Activated T-helper 1 cell treated with anti-CD3 and anti-CD28 coated beads, Interleukin-2, amount 50 U/mL, for 16 hours (primary cell): ENCODE measurements around the gene SELENOV.
"Not testable (repeated sequence)": the region's sequence is repeated elsewhere in the genome, so short reads cannot be mapped to it uniquely, and the experiment has no call there.

Experiments
- DNase-seq, 2 donors: peaks; one replicate each; pipeline ENCODE4 v3.0.0-alpha.2; 2020; ENCODE audit warnings: low read depth in 1 of 2, low spot score in 1 of 2

Gene SELENOV, protein sequence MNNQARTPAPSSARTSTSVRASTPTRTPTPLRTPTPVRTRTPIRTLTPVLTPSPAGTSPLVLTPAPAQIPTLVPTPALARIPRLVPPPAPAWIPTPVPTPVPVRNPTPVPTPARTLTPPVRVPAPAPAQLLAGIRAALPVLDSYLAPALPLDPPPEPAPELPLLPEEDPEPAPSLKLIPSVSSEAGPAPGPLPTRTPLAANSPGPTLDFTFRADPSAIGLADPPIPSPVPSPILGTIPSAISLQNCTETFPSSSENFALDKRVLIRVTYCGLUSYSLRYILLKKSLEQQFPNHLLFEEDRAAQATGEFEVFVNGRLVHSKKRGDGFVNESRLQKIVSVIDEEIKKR

DNA sequence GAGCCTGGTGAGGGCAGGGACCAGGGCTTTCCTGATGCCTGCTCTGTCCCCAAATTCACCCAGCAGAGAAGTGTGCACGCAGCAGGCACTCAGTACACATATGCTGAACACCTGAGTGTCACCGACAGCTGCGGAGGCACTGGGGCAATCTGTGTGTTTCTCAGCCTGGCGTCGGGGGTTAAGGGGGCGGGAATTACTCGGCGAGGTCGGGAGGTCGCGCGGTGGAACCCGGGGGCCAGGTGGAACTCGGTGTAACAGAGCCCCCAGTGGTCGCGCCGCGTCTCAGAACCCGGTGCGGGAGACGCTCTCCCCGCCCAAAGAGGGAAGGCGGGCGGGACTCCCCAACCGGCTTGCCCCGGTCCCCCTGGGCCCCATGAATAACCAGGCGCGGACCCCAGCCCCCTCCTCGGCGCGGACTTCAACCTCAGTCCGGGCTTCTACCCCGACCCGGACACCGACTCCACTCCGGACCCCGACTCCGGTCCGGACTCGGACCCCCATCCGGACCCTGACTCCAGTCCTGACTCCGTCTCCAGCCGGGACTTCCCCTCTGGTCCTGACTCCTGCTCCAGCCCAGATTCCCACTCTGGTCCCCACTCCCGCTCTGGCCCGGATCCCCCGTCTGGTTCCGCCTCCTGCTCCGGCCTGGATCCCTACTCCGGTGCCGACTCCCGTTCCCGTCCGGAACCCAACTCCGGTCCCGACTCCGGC, at the start of gene SELENOV:
SELENOV (plus strand) TSS at position 300 of the 711 bp plus-strand sequence; CDS start at position 374, 74 bp downstream.
- DNase-seq = no peak

DNA sequence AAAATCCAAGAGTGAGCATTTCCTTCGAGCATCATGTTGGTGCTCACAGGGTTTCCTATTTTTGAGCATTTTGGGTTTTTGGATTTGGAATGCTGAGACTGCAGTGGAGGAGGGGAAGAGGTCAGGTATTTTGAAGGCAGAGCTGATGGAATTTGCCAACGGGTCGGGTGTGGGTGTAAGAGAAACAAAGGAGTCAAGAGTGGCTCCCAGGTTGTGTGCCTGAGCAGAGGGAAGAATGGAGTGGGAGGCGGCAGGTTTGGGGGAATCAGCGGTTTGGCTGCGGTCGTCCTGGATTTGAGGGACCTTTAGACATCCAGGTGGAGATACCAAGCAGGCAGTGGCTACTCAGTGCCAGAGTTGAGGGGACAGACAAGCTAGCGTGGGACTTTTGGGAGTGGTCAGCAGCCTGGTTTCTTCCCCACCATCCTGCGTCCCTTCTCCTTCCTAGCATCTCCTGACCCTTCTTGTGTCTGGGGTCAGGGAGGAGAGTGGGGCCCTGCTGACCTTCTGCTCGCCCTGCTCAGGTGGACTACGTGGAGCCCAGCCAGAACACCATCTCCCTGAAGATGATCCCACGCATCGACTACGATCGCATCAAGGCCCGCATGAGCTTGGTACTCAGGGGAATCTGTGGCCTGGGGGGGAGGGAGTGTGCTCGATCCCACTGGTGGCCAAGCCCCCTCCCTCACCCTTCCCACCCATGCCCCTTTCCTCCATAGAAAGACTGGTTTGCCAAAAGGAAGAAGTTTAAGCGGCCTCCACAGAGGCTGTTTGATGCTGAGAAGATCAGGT, 48.8 kb upstream of the SELENOV start:
- no peak for DNase-seq

DNA sequence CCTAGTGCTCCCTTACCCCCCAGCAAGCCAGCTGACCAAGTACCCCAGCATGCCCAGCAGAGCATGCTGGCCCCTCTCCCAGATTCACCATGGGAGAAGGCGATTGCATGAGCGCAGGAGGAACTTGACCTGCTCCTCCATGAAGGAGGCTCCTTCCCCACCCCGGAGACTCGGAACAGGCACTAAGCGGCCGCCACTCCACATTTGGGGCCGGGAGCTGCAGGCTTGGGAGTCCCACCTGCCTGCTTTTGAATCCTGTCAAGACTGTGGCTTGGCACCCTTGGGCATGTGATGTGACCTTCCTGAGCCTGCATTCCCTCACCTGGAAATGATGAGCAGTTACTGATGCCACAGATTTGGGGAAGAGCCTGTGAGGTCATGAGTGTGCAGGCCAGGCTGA, 47.0 kb upstream of the SELENOV start:
- DNase-seq = no peak

DNA sequence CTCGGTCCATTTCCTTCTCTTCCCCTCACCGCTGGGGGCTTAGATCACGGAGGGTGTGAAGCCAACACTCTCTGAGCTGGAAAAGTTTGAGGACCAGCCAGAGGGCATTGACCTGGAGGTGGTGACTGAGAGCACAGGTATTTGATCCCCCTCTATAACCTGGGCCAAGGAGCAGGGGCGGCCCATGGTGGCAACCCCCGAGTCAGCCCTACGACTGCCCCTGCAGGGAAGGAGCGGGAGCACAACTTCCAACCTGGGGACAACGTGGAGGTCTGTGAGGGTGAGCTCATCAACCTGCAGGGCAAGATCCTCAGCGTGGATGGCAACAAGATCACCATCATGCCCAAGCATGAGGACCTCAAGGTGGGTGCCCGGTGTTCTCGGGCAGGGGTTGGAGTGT, 45.9 kb upstream of the SELENOV start:
- DNase-seq = no peak

DNA sequence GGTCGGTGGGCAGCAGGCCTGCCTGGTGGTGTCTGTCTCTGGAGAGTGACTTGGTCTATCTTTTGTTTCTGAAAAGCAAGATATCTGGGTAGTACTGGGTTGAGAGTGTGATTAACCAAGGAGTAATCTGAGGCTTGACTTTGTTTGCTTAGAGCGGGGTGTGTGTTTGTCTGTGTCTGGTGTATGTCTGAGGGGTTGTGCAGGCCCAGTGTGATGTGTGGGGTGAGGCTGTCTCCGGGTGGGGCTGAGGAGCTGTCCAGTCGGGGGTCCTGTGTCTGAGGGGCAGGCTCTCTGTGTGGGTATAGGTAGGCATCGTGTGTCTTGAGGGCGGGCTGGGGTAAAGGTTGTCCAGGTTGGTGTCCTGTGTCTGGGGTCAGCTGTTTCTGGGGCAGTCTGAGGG, 45.4 kb upstream of the SELENOV start:
- no peak for DNase-seq

DNA sequence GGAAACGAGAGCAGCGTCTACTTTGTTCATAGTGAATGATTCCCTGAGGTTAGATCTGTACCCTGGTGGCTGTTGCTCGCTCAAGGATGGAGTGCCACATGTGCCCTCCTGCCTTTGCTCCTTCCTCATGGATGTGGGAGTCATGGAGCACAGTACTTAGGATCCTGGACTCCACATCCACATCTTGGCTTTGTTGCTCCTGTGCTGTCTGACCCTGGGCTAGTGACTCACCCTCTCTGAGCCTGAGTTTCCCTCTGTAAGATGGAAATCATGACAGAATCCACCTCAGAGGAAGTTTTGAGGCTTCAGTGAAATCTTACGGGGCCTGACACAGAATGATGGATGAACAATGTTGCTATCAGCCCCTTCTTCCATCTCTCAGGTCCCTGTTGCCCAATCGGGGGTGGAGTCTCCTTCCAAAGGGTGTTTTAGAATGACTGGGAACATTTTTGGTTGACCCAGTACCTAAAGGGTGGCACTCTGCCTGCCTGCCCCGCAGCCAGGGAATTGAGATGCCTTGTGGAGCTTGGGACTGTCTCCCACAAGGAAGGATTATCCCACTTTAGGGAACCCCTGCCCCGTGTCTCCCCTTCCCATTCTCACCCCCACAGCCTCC, 44.1 kb upstream of the SELENOV start:
- no peak for DNase-seq

DNA sequence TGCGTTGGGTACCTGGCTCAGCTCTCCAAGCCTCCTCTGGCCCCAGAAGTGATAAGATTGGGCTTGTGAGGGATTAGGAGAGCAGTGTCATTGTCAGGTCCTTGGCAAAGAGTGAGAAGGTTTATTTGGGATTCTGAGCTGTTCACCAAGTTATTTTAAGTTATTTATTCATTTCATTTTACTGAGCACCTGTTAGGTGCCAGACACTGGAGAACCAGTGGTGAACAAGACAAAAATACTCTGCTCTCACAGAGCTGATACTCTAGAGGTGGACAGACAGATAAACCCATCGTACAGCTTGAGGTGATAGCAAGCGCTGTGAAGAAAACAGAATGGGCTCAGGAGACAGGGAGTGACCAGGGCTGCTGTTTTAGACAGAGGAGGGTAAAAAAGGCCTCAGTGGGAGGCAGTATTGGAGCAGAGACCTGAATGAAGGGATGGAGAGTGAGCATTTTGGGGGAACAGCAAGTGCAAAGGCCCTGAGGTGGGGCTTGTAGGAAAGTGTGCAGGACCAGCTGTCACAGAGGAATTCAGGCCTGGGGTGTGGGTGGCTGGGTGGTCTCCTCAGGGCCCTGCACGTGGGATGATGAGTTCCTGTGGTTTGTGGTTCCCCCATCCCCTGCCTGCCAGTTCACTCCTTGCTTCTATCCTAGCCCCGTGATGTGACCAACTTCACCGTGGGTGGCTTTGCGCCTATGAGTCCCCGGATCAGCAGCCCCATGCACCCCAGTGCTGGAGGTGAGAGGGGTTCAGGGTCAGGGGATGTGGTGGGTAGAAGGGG, 43.0 kb upstream of the SELENOV start:
- DNase-seq = no peak

DNA sequence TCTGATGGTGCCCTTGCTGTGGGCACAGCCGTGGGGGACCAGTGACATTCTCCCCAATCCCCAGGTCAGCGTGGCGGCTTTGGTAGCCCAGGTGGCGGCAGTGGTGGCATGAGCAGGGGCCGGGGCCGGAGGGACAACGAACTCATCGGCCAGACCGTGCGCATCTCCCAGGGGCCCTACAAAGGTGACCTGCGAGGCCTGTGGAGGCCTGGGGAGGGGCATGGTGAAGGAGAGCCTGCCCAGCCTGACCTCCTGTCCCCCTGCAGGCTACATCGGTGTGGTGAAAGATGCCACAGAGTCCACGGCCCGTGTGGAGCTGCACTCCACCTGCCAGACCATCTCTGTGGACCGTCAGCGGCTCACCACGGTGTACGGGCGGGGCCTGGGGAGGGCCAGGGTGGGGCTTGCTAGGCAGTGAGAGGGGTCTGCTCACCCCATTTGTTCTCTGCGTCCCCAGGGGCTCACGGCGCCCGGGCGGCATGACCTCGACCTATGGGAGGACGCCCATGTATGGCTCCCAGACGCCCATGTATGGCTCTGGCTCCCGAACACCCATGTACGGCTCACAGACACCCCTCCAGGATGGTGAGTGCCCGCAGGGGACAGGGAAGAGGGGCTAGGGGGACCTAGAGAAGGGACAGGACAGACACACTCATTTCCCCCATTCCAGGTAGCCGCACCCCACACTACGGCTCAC, 42.0 kb upstream of the SELENOV start:
- DNase-seq = no peak

DNA sequence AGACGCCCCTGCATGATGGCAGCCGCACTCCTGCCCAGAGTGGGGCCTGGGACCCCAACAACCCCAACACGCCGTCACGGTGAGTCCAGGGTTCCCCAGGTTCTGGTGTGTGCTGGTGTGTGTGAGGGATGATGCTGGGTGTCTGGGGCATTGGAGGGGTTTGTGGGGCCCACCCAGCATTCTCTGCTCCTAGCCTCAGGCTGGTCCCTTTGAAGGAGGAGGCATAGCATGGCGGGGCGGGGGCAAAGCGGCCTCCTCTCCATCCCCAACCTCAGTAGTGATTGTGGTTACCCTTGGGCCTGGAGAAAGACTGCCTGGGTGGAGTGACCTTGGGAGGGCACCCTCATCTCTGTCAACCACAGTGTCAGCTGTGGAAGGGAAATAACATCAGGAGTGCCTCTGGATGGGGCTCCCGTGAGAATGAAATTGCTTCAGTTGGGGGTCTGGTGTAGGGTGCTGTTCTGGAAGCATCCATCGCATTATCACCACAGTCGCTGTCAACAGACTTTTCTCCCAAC, 41.4 kb upstream of the SELENOV start:
- no peak for DNase-seq

DNA sequence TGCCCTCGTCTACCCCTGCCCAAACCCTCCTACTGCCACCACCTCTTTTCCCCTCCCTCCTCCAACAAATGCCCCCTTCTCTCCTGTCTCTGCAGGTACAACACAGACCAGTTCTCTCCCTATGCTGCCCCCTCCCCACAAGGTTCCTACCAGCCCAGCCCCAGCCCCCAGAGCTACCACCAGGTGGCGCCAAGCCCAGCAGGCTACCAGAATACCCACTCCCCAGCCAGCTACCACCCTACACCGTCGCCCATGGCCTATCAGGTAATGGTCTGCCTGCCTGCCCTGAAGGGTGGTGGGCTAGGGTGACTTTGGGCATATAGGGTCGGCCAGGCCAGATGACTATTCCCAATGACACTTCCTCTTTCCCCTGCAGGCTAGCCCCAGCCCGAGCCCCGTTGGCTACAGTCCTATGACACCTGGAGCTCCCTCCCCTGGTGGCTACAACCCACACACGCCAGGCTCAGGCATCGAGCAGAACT, 40.8 kb upstream of the SELENOV start:
- DNase-seq = peak; percentile 58 to 64

DNA sequence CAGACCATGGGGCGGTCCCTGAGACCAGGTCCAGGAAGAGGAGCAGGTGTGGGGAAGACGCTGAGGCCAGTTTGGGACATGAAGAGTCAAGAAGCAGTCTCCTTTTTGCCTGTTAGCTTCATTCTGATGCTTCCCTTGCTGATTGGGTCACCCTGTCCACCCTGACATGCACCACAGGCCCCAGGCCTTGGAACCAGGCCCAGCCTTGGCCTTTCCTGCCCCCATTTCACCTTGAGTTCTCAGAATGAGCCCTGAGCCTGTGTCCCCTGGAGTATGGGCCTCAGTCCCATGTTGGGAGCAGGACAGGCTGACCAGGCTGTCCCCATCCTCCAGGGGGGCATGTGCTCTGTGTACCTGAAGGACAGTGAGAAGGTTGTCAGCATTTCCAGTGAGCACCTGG, 39.2 kb upstream of the SELENOV start:
- no peak for DNase-seq

DNA sequence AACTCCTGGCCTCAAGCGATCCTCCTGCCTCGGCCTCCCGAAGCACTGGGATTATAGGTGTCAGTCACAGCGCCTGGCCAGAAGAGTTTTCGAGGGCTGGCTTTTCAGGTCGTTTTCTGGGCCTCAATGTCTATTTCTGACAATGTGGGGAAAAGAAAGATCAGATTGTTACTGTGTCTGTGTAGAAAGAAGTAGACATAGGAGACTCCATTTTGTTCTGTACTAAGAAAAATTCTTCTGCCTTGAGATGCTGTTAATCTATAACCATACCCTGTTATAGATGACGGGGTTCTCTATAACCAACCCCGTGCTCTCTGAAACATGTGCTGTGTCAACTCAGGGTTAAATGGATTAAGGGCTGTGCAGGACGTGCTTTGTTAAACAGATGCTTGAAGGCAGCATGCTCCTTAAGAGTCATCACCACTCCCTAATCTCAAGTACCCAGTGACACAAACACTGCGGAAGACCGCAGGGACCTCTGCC, 35.6 kb upstream of the SELENOV start:
- DNase-seq = not testable (repeated sequence)

DNA sequence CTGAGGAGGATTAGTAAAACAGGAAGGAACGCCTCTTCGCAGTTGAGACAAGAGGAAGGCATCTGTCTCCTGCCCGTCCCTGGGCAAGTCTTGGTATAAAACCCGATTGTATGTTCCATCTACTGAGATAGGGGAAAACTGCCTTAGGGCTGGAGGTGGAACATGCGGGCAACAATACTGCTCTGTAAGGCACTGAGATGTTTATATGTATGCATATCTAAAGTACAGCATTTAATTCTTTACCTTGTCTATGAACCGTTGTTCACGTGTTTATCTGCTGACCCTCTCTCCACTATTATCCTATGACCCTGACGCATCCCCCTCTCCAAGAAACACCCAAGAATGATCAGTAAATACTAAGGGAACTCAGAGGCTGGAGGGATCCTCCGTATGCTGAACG, 35.0 kb upstream of the SELENOV start:
- DNase-seq = no peak

DNA sequence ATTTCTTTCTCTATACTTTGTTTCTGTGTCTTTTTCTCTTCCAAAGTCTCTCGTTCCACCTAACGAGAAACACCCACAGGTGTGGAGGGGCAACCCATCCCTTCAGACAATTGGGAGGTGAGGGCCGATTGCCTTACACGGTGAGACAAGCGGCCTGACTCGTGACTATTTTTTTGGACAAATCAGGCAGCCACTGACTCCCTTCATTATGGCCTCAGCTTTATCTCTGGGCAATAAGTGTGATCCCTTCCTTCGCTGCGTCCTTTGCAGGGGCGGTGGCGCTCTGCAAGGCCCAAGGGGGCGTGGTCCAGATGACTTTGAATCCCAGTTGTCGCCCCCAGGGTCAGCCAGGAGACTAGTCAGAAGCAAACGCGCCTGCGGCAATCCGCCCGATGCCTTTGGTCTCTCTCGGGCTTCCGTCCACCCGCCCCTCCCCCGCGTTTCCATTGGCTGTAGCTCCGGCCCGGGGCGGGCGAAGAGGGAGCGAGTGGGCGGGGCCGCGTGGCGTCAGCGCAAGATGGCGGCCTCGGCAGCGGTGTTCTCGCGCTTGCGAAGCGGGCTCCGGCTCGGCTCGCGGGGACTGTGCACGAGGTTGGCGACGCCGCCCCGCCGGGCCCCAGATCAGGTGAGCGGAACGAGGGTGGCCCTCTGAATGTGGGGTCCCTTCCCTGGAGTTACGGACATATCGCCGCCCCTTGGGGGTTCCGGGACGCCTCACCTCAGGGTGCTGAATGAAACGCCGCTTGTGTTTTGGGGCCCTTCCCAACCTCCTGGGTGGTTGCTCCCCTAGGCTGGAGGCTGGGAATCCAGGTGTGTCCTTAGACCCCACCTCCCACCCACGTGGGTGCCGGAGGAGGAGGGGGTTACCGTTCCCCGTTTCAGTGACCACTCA, 34.4 kb upstream of the SELENOV start, which contains the start of gene TIMM50:
TIMM50 (plus strand) TSS at position 502 of the 892 bp plus-strand sequence; CDS start at position 518, 16 bp downstream.
- DNase-seq = peak; percentile 94 to 96

DNA sequence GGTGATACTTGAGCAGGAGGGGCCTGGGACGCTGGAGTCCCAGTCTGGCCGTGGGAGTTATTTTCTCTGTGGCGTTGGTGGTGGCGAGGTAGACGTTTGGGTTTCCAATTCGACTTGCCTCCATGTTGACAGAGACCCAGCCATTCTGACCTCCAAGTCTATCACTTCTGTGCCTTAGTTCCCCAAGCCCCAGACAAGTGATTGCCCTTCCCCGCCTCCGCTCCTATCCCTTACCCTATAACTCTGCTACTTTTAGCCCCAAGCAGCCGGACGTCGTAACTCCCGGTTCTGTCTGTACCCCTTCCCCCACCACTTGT, 33.8 kb upstream of the SELENOV start:
- DNase-seq = no peak

DNA sequence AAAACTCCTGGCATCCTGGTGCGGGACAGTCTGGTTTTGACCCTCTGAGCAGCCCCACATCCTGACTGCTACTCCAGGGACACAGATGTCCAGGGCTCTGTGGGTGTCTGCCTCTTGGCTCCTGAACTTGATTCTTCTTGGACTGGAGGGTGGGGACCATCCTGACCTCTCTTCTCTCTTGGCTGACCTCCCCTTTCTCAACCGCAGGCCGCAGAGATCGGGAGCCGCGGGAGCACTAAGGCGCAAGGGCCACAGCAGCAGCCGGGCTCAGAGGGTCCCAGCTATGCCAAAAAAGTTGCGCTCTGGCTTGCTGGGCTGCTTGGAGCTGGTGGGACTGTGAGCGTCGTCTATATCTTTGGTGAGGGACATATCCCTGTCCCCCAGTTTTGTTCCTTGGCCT, 33.3 kb upstream of the SELENOV start:
- DNase-seq = no peak

DNA sequence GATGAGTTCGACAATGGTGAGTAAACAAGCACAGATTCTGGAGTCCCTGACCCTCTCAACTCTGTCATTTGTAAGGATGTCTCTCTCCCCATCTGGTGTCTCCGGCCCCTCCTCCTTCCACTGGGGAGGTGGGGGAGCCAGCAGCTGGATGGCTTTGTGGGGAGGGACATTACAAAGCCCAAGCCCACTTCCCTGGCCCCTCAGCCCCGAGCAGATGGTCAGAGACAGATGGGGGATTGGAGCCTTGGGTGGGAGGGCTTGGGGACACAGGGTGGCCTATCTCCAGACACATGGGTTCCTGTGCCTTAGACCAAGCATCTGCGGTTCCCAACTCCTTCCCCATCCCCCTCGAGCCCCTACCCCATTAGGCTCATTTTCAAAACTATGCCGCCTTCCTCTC, 31.8 kb upstream of the SELENOV start:
- no peak for DNase-seq

DNA sequence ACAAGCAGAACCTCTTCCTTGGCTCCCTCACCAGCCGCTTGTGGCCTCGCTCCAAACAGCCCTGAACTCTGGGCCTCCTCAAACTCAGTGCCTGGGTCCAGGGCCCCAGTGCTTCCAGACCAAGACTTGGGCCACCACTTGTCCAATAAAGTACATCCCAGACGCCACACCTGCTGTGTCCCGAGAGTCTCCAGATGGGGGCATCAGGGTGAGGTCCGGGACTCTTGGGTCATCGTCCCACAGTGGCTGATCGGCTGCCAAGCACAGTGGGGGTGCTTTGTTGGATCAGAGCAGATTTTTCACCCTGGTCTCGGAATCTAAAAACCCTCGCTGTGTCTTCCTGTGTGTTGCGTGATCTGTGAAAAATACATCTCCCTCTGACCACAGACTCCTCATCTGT, 25.2 kb upstream of the SELENOV start:
- no peak for DNase-seq

DNA sequence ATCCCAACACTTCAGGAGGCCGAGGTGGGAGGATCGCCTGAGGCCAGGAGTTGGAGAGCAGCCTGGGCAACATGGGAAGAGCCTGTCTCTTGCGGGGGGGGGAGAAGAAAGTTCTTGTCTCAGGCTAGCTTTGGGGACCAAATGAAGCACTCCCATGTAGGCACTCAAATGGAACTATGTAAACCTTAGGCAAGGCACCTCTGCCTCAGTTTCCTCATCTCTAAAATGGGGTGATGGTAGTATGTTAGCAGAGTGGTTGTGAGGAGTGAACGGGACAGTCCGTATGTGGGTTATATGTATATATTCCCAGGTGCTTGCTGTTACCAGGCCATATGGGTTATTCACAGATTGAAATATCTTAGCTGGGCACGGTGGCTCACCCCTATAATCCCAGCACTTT, 22.7 kb upstream of the SELENOV start:
- no peak for DNase-seq
